Osteocyte (in vitro differentiated cells): ENCODE data around the gene KRT6A. TPM values are rescaled to one million over a fixed set of nuclear protein-coding genes. Genes with fewer than 3 reads are reported as not detected.

ENCODE experiments used
- DNase-seq: peaks from one replicate; pipeline ENCODE4 v3.0.0; 2021; ENCODE audit warnings: mixed read lengths; ENCODE audit not compliant: unreplicated experiment; ENCODE audit errors: extremely low spot score
- H3K27ac Mint-ChIP-seq: one replicate; pipeline ENCODE4 v1.8.0; 2021; ENCODE audit warnings: mild to moderate bottlenecking, mixed read lengths; ENCODE audit not compliant: unreplicated experiment
- H3K27me3 Mint-ChIP-seq: one replicate; pipeline ENCODE4 v1.8.0; 2021; ENCODE audit warnings: mixed read lengths; ENCODE audit not compliant: unreplicated experiment
- H3K36me3 Mint-ChIP-seq: one replicate; pipeline ENCODE4 v1.8.0; 2021; ENCODE audit warnings: mixed read lengths; ENCODE audit not compliant: unreplicated experiment
- H3K4me1 Mint-ChIP-seq: one replicate; pipeline ENCODE4 v1.8.0; 2021; ENCODE audit warnings: mixed read lengths; ENCODE audit not compliant: unreplicated experiment
- H3K4me3 Mint-ChIP-seq: one replicate; pipeline ENCODE4 v1.8.0; 2021; ENCODE audit warnings: mild to moderate bottlenecking, moderate library complexity, mixed read lengths; ENCODE audit not compliant: unreplicated experiment
- H3K9me3 Mint-ChIP-seq: one replicate; pipeline ENCODE4 v1.8.0; 2021; ENCODE audit warnings: mixed read lengths; ENCODE audit not compliant: unreplicated experiment
- CTCF ChIP-seq: fragments of 200-600 bp; sonication (generic); IDR thresholded peaks from 2 replicates; pipeline ENCODE4 v1.5.0; 2021; ENCODE audit warnings: antibody characterized with exemption, mild to moderate bottlenecking, moderate library complexity
- total RNA-seq: library from RNA; stranded (reverse); gene quantifications from 2 replicates; pipeline ENCODE4 v1.2.1, GENCODE V29; 2021

The KRT6A gene
- total RNA-seq, 1 donor from 2014 or later = not detected

- Mint-ChIP-seq H3K27me3 (peaks cover 60% of the 10 kb centered on the region), H3K4me3 (no peak overlapping the region), H3K27ac (no peak overlapping the region), H3K36me3 (no peaks in the 10 kb centered on the region), H3K9me3 (no peaks in the 10 kb centered on the region), H3K4me1 (no peaks in the 10 kb centered on the region)
- no peak for TF ChIP-seq CTCF
- no peak for DNase-seq
Measured at GRCh38 chr12:52446367-52447045, 46.6 kb downstream of the KRT6A start.

- DNase-seq = no peak
- Mint-ChIP-seq H3K9me3 (no peaks in the 10 kb centered on the region), H3K4me3 (no peak overlapping the region), H3K27me3 (peaks cover 65% of the 10 kb centered on the region), H3K4me1 (no peaks in the 10 kb centered on the region), H3K27ac (no peak overlapping the region), H3K36me3 (no peaks in the 10 kb centered on the region)
- TF ChIP-seq CTCF = no peak
Measured at GRCh38 chr12:52445876-52446275, 47.2 kb downstream of the KRT6A start.

GRCh38 chr12:52444647-52445595 lies 48.1 kb downstream of the KRT6A start:
- Mint-ChIP-seq H3K9me3 (no peaks in the 10 kb centered on the region), H3K27ac (no peak overlapping the region), H3K4me1 (no peaks in the 10 kb centered on the region), H3K4me3 (no peak overlapping the region), H3K36me3 (no peaks in the 10 kb centered on the region), H3K27me3 (peaks cover 61% of the 10 kb centered on the region)
- no peak for TF ChIP-seq CTCF
- DNase-seq = no peak

GRCh38 chr12:52443966-52444365 lies 49.1 kb downstream of the KRT6A start:
- H3K27ac Mint-ChIP-seq = no peak overlapping the region
- peaks cover 59% of the 10 kb centered on the region for H3K27me3 Mint-ChIP-seq
- H3K4me1 Mint-ChIP-seq = no peaks in the 10 kb centered on the region
- no peaks in the 10 kb centered on the region for H3K9me3 Mint-ChIP-seq
- no peak for TF ChIP-seq CTCF
- no peaks in the 10 kb centered on the region for H3K36me3 Mint-ChIP-seq
- no peak overlapping the region for H3K4me3 Mint-ChIP-seq
- no peak for DNase-seq

GRCh38 chr12:52442600-52443061 lies 50.4 kb downstream of the KRT6A start:
- Mint-ChIP-seq H3K27me3 (peaks cover 53% of the 10 kb centered on the region), H3K27ac (no peak overlapping the region), H3K36me3 (no peaks in the 10 kb centered on the region), H3K4me1 (no peaks in the 10 kb centered on the region), H3K4me3 (no peak overlapping the region), H3K9me3 (no peaks in the 10 kb centered on the region)
- no peak for TF ChIP-seq CTCF
- no peak for DNase-seq
